GM15510 (cell line): ENCODE data around the gene TES.

Experiments
- POLR2A ChIP-seq: IDR thresholded peaks from 3 replicates; pipeline ENCODE4 v1.6.1; 2011; ENCODE audit warnings: borderline replicate concordance; ENCODE audit not compliant: insufficient read length; ENCODE audit errors: extremely low read depth

TES gene

GRCh38 chr7:116227678-116228239 lies 17.4 kb downstream of the TES start:
- TF ChIP-seq POLR2A = no peak

GRCh38 chr7:116228241-116228640 lies 17.9 kb downstream of the TES start:
- TF ChIP-seq POLR2A = no peak

GRCh38 chr7:116229366-116229765 lies 19.0 kb downstream of the TES start:
- no peak for TF ChIP-seq POLR2A

- no peak for TF ChIP-seq POLR2A
These were observed 20.1 kb downstream of the TES start for GRCh38 chr7:116230191-116231005.

- no peak for TF ChIP-seq POLR2A
These were observed 21.2 kb downstream of the TES start for GRCh38 chr7:116231543-116231942.

GRCh38 chr7:116231949-116232348 lies 21.6 kb downstream of the TES start:
- no peak for TF ChIP-seq POLR2A

- no peak for TF ChIP-seq POLR2A
These were observed 22.0 kb downstream of the TES start for GRCh38 chr7:116232350-116232749.

- no peak for TF ChIP-seq POLR2A
These were observed 22.6 kb downstream of the TES start for GRCh38 chr7:116232920-116233319.

GRCh38 chr7:116234517-116235200 lies 24.3 kb downstream of the TES start:
- no peak for TF ChIP-seq POLR2A

GRCh38 chr7:116235380-116235779 lies 25.0 kb downstream of the TES start:
- no peak for TF ChIP-seq POLR2A

GRCh38 chr7:116236020-116236630 lies 25.8 kb downstream of the TES start:
- no peak for TF ChIP-seq POLR2A

- no peak for TF ChIP-seq POLR2A
These were observed 28.7 kb downstream of the TES start for GRCh38 chr7:116239020-116239419.

- no peak for TF ChIP-seq POLR2A
These were observed 29.1 kb downstream of the TES start for GRCh38 chr7:116239434-116239833.

- no peak for TF ChIP-seq POLR2A
These were observed 29.8 kb downstream of the TES start for GRCh38 chr7:116240024-116240668.

GRCh38 chr7:116241291-116241690 lies 31.0 kb downstream of the TES start:
- no peak for TF ChIP-seq POLR2A
